Measurements from ENCODE around the gene OPCML.

DNA sequence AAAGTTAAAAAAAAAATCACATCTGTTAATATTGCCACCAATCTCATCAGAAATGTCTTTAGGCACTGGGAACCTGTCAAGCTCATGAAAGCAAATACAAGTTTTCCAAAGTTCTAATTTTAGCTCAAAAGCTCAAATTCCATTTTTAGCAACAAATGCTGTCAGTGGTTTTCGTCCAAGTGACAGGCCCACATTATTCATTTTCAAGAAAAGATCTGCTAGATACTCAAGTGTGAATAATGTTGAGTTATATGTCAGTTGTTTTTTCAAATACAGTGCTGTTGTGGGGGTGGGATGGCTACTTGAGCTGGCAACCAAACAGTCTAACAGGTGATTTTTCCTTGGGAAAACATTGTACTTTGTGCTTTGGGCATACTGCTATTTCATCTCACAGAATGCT, 1072.6 kb downstream of the OPCML start:
- TF ChIP-seq ZFP90 (CRISPR knock-in tag; IDR thresholded peaks at IDR 0.05; ENCODE audit: borderline replicate concordance), result no peak
- no peak for TF ChIP-seq CHD2 (IDR thresholded peaks at IDR 0.05; ENCODE audit: low read depth, low read length)
- no peak for TF ChIP-seq POLR2A (IDR thresholded peaks at IDR 0.05; ENCODE audit: insufficient read depth in 1 of 2, low read depth in 2 of 2, low read length in 2 of 2)
- no peak for TF ChIP-seq ZNF713 (CRISPR knock-in tag; IDR thresholded peaks at IDR 0.05)
- no peak for TF ChIP-seq ZKSCAN8 (CRISPR knock-in tag; IDR thresholded peaks at IDR 0.05; ENCODE audit: borderline replicate concordance)

Measured in HepG2 (cell line).